Myocyte (in vitro differentiated cells): ENCODE results near the gene GYS2. TPM values are rescaled to one million over a fixed set of nuclear protein-coding genes. Genes with fewer than 3 reads are reported as not detected.
"Not testable (repeated sequence)": the region's sequence is repeated elsewhere in the genome, so short reads cannot be mapped to it uniquely, and the experiment has no call there.

ENCODE experiments used
- DNase-seq: peaks from one replicate; pipeline ENCODE4 v3.0.0-alpha.2; 2012; ENCODE audit warnings: low read depth
- total RNA-seq: library from RNA; depleted of rRNA; stranded (reverse); fragments of >200 nt; gene quantifications from 2 replicates; pipeline ENCODE4 v1.2.3, GENCODE V29; 2014

Gene GYS2
- total RNA-seq, 1 donor from 2014 or later: not detected

DNA sequence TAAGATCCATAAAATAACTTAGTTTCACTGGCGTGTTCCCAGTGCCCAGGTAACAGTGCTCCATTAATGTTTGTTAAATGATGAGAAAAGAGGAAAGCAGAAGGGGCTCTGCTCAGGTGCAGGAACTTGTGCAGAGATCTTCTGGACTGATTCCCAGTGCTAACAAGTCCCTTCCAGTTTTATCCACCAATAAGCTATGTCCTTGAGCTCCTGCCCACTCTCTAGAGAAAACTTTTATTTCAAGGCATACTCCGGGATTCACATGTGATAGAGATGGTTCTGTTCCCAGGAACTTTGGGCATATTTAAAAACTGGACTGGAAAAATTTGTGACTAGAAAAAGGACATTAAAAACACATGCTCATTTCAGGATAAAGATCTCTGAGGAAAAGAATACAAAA is 1.9 kb downstream of the GYS2 start:
- DNase-seq: no peak

DNA sequence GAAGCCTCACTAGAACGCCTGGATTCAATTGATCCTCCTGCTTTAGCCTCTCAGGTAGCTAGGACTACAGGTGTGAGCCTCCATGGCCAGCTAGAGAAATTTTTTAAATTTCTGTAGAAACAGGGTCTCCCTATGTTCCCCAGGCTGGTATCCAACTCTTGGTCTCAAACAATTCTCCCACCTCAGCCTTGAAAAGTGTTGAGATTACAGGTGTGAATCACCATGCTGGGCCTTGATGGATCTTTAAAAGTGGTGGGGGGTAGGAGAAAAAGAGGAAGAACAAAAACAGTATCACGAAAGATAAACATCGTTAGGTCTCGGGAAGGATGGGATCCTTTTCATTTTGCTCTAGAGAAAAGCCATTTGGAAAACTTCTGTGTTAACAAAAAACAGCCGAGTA is 4.5 kb downstream of the GYS2 start:
- DNase-seq: no peak

DNA sequence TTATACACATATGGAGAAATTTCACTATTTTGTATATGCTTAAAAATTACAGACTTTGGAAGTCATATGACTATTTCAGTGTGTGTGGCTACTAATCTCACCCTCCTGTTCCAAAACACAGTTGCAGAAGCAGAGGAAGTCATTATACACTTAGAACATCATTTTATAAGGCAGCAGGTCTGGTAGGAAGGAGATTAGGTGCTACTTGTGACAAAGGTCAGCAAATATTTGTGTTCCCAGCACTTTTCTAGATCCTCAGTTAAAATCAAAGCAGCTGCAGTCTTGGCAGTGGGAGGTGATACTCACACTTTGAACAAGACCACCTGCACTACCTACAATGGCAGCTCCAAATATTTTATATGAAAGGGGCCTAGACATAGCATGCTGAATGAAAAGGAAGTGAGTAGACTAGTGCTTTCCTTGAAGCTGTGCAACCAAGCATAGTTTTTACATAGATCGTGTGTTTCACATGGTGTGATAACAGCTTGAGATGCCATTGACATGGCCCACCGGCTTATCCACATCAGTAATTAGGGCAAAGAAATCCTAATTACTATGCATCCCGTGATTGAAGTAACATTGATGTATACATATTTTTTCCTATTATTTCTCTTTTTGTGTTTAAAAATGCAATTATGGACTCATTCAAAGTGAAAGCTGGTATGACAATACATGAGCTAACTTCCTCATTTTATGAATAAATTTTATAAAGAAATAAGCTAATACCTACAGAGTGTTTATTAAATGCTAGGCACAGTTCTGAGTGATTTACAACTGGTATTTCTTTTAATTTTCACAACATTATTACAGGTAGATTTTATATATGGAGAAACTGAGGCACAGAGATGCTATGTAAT is 5.3 kb downstream of the GYS2 start:
- DNase-seq: no peak

DNA sequence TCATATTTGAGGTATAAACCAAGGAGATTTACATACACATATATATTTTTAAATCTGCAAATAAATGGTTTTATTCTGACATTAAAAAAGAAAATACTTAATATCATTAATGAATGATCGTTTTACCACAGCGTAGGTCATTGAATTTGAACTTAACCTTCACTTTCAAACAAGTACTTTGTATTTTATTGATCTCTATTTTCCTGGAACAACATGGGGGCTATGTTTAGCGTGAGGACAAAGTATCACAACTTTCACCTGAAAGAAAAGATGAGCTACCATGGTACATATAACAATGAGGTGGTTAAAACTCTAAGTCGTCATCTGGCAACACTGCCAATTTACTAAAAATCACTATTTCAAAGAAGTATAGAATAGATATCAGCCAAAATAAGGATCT is 6.0 kb downstream of the GYS2 start:
- DNase-seq: no peak

DNA sequence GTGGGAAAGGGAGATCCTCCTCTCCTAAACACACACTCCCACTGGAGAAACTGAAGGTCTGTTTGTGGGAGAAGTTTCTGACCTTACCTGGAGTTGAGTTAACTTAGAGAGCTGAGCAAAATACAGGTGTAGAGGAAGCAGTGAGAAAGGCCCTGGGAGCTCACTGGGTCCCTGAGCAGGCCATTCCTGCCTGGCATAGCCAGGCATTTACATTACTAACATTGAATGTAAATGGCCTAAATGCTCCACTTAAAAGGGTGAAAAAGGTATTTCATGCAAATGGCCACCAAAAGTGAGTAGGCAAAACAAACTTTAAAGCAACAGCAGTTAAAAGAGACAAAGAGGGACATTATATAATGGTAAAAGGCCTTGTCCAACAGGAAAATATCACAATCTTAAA is 9.3 kb downstream of the GYS2 start:
- DNase-seq: not testable (repeated sequence)

DNA sequence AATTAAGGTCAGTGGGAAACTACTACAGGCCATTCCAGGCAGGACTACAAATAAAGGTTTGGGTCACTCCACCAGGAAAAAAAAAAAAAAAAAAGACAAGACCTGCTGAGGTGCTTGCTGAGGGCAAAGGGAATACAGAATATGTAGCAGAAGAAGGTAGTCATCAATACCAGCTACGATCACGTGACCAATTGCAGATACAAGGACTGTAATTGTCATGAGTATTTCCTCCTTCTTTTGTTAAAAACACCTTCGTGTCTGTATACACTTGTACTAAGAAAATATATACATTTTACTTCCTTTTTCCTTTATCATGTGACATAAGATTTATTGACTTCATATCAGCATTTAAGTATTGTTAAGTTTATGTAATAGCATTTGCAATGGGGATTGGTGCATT is 19.2 kb downstream of the GYS2 start:
- DNase-seq: no peak

DNA sequence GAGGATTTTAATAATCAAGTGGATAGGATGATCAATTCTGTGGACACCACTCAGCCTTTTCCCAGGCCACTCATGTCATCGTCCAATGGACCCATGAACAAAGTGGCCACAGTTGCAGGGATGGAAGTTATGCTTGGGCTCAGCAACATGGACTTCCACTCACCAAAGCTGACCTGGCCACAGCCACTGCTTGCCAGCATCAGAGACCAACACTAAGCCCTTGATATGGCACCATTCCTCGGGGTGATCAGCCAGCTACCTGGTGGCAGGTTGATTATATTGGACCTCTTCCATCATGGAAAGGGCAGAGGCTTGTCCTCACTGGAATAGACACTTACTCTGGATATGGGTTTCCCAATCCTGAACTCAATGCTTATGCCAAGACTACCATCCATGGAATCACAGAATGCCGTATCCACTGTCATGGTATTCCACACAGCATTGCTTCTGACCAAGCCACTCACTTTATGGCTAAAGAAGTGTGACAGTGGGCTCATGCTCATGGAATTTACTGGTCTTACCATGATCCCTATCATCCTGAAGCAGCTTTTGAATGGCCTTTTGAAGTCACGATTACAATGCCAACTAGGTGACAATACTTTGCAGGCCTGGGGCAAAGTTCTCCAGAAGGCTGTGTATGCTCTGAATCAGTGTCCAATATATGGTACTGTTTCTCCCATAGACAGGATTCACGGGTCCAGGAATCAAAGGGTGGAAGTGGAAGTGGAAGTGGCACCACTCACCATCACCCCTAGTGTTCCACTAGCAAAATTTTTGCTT is 20.1 kb downstream of the GYS2 start:
- DNase-seq: not testable (repeated sequence)

DNA sequence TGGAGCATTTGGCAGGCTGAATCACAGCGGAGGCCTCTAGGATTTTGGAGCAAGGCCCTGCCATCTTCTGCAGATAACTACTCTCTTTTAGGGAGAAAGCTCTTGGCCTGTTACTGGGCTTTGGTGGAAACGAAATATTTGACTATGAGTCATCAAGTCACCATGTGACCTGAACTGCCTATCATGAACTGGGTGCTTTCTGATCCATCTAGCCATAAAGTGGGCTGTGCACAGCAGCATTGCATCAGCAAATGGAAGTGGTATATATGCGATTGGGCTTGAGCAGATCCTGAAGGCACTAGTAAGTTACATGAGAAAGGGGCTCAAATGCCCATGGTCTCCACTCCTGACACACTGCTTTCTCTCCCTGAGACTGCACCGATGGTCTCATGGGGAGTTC is 21.1 kb downstream of the GYS2 start:
- no peak for DNase-seq

DNA sequence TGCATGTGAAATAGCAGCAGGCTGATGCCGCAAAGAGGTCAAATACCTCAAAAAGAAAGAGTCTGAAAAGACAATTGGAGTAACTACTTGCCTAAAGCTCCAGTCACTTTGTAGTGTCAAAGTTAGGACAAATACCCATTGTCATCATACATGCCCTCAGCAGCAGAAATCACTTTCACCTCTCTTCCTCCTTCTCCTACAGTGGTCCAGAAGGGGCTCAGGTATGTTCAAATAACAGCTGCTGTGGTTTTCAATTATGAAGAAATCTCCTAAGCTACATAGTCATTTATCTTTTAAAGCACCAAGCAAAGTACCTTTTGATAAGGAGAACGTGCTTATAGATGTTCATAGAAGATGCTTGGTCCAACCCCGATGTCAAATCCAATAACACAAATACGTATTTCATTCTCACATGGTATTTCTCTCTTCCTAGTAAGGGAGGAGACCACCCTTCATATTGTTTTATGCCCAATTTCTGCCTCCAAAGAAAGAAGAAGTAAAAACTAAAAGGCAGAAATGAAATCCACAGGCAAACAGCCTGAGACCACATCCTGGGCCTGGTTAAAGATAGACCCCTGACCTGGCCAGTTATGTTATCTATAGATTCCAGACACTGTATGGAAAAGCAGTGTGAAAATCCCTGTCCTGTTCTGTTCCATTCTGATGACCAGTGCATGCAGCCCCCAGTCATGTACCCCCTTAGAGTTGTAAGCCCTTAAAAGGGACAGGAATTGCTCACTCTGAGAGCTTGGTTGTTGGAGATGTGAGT is 23.7 kb downstream of the GYS2 start:
- no peak for DNase-seq

DNA sequence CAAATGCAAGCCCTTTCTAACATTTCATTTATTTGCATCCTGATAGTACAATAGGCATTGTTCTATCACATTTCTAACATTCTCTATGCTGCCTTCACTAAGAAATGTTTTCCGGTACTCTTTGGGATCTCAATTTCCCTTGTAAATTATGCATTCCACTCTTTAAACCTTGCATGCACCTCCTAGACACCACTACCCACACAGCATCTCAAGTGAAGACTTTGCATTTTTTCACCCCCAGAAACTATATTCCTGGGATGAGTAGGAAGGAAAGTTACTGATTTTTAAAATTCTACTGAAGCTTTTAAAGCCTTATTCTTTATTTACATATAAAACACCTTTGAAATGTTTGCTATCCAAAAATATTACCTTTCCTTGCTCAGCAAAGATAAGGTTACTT is 27.1 kb downstream of the GYS2 start:
- DNase-seq: no peak

DNA sequence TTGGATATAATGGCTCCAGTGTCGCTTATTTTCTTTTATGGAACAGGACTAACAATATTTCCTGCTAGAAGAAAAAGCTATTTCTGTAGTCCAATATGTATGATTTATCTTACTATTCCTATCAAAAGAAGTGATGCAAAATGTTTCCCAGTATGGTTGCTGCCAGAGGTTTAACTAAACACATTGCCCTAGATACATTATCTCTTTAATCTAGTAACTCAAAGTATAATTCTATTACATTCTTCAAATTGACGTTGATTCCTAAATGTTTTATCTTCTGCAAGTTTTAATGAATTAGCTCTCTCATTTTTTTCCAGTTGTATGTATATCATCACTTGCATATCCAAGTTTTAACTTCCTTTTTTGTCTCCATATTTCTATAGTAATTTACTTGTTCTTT is 28.2 kb downstream of the GYS2 start:
- no peak for DNase-seq

DNA sequence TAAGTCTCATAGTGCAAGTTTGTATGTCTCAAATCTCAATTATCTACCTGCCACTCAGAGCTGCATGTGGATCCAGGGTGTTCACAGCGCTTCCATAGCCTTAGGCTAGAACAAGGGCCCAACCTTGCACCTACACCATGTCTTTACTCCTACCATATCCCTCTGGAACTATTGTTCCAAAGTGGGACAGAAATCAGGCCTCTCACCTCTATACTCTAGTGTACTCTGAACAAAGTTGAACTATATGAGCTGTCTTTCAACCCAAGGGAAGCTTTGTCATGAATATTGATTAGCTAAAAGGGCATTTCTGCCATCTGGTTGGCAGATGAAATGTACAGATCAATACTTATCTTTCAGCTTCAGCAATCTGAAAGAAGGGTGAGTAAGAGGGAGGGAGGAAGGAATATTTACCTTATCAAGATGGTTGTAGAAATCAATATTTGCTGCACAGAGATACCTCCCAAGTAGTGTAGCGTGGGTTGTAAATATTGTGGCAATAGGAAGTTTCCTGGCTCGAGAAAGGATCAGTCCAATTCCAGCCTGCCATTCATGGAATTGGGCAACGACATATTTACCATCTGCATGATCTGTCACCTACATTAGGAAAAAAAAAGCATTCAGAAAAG is 30.8 kb downstream of the GYS2 start:
- DNase-seq: no peak

DNA sequence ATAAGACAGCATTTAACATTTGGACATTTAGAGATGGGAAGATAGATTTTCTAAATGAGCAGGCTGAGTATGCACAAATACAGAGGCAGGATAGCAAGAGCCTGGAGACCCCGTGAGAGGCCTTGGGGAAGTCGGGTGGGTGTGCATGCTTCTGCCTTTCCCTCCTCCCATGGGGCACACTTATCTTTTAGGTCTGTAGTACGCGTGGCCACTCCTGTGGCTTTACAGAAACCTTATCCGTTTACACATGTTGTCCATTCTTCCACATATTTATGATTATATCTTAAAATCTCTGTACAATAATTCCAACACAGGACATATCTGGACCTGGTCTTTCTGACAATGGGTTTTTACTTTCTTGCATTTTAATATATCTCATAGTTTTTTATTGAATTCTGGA is 33.6 kb downstream of the GYS2 start:
- DNase-seq: no peak

DNA sequence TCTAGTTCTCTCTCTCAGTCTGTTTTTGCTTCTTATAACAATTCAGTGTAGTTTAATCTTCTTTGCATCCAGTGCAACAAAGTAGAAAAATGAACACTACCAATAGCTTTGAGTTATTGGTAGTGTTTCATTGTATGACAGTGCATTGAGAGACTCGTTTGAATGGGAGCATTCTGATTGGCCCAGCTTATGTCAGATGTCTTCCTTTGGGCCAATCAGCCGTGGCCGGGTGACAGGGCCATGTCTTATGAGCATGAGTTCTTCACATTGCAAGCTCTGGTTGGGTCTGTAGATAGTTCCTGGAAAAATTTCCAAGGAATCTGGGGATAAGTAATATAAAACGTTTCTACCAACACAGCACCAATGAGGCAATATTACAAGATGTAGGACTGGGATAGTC is 36.5 kb downstream of the GYS2 start:
- no peak for DNase-seq

DNA sequence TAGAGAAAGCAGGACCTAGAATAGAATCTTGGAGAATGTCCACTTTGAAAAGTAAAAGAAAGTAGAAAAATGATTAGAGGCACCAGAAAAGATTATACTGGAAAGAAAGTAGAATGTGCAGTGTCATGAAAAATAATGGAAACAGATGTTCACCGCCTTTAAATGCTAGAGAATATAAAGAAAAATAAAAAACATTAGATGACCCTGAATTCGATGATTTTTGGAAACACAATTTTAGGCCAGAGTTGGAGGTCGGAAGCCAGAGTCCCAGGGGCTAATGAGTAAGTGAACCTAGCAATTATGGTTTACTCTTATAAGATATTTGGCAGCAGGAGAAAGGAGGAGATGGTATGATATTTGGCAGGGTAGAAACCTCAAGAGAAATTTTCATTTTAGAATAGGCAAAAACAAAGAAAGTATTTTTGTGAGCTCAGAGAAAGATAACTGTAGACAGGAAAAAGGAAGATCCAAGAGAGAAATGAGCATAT is 37.7 kb downstream of the GYS2 start:
- DNase-seq: no peak

DNA sequence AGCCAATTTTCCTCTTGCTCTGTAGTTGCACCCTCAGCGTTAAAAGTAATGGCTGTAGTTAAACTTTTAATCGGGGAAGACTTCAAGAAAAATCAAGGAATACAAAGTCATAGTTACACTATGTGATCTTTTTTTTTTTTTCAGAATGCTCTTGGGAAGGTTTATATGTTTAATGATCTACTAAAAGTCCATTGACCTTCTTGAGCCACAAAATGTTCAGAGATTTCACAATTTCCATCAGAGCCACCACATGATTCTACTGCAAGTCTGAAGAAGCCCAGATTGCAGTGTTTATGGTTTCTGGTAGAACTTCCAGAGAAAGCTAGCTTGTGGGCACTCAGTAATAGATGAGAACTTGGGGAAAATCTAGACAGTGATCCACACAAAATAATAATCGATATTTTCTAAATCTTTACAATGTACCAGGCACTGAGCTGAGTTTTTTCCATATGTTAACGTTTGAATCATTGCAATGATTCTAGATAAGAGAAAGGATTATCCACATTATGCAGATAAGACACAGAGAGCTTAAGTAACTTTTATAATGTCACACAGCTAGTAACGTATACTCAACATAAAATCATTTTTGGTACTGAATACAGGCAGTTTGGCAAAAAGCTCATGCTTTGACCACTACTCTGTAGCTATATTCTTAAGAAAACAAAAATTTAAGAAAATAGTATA is 38.3 kb downstream of the GYS2 start:
- DNase-seq: no peak

DNA sequence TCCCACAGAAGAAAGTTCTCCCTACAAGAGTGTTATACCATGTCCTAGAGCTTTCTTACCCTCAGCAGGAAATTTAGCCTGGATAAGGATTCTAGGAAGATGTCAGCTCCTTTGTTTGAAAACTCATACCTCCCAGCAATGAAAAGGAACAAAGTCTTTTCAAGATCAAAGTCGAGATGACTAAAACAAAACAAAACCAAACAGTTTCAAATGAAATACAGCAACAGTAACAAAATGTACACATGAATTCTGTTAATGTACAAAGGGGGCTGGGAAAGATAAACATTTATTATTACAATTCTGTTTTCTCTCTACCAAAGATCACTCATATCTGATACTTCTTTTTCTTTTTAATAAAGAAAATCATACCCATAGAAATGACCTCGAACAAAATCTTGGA is 41.8 kb downstream of the GYS2 start:
- DNase-seq: no peak

DNA sequence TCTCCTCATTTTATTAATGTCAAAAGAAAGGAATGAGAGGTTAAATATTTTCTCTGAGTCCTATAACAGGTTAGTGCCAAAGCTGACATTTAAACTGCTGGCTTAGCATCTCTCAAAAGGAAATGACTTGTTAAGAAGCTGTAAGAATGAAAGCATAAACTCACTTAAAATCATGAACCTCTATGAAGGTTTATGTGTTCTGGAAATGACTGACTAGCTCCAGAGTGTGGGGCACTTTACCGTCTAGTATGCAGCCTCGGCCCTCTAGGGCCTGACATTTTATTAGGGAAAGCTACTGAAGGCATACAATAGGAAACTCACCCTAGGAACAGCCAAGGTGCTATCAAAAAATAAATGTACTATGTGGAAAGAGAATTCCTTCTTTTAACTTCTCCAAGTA is 43.5 kb downstream of the GYS2 start:
- no peak for DNase-seq

DNA sequence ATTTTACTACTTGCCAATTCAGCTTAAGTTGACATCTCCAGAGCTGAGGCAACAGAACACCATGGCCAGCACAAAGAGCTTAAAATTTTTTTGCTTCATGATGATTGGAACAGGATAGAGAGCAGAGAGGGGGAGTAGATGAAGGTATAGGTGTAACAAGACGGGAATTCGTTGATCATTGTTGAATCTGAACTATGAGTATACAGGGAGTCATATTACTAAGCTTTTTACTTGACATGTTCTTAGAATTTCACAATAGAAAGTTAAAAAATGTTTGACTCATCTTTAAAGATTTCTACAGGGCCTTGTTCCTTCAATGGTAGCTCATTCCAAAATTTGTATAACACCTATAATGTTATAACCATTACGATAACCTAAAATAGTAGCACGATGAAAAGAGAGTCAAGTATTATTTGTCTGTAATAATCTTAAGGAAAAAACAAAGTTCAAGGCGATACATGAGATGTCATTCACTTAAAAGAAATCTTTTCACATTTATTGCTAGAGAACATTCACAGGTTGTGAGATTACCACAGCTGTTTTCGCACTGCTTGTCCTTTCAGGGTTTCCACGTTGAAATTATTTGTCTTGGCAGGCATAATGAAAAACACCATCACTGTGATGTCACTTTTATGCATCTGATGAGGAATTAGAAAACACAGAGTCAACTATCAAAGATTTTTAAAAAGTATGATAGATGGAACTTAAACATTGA is 44.6 kb downstream of the GYS2 start:
- peak; percentile 52 for DNase-seq

DNA sequence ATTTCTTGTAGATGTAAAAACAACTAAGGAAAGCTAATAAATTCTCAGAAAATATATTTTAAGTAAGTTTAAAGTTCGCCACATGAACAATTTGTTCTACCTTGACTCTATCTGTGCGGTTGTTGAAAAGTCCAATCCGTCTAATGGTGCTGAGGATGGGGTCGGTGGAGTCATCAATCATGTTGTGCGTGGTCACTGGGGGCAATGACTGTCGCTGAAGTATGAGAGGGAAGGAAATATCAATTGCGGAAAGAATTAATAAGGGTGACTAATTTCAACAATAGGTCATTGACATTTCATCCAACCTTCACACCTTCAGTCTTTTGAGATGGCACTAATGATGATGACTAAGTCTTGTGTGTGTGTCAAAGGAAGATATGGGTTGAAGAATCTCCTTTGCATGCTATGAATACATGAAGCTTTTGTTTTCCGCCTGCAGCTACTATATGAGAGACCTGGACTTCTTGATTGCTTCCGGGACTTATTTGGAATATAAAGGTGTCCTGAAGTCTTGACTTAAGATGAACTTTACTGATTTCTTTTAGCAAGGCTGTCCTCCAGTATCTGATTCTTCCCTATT is 46.5 kb downstream of the GYS2 start:
- no peak for DNase-seq
